ENCODE data around the gene FAM200B. TPM values are rescaled to one million over a fixed set of nuclear protein-coding genes. Genes with fewer than 3 reads are reported as not detected.

FAM200B gene
- total RNA-seq: 10 to 100 TPM; 27.3 to 32.2 TPM

DNA sequence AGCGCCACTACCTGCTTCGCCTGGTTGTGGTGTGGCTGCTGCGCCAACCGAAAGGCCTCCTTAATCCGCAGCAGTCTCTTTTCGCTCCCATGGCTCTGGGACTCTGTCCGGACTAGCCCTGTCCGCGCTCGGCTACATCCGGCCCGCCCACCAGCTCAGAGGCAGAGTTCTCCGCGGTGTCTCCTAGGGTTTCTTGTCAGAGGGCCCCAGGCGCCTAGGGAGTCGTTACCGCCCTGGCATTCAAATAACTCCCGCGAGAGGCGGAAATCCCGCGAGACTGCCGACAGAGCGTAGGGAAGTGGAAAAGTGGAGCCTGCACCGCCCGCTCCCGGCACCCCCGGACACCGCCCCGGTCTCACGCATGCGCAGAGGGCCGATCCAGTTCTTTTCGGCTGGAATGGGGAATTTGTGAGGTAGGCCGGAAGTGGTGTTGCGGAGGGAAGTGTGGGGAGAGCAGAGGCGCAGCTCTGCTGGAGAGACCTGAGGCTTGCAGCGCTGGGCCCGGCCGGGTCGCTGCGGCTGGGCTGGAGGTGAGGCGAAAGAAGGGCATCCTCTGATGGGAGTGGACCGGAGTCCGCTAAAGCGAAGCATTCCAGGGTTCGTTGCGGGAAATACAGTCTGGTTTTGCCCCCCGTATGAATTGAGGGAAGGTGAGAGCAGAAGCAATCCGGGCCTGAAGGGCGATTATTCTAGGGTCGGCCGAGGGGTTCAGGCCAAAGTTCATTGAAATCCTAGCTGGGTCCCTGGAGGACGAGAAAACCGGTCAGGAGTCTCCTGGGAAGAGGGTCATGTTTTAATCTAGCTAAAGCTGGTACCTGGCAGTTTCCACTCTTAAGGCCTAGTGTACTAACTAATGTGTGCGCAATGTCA is at the start of gene FAM200B:
FAM200B (plus strand) TSS at position 456 of the 870 bp plus-strand sequence. CDS start 5,151 bp downstream, outside the sequence.
- H3K27ac ChIP-seq: peak within 1 kb of the TSS; percentile 95
- DNase-seq: peak; percentile 100
- H3K4me1 ChIP-seq: peaks cover 5% of the 10 kb centered on the region

DNA sequence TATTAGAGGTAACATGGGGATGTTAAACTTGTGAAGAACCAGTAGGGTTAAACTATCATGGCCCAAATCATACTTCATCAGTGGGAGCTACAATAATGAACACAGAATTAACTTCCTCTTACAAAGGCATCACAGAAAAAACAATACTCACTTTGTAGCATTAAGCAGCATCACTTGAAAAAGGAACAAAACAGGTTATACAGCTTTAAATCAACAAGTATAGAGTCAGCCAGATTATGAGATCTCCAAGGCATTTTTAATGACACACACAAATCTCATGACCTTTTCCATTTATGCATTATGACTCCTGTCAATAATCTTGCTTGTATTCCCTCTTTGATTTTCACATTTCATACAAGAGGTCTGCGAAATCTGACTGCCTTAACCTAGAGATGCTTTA is 44.8 kb upstream of the FAM200B start:
- peaks cover 3% of the 10 kb centered on the region for H3K36me3 ChIP-seq
- TF ChIP-seq, protein P1, sequence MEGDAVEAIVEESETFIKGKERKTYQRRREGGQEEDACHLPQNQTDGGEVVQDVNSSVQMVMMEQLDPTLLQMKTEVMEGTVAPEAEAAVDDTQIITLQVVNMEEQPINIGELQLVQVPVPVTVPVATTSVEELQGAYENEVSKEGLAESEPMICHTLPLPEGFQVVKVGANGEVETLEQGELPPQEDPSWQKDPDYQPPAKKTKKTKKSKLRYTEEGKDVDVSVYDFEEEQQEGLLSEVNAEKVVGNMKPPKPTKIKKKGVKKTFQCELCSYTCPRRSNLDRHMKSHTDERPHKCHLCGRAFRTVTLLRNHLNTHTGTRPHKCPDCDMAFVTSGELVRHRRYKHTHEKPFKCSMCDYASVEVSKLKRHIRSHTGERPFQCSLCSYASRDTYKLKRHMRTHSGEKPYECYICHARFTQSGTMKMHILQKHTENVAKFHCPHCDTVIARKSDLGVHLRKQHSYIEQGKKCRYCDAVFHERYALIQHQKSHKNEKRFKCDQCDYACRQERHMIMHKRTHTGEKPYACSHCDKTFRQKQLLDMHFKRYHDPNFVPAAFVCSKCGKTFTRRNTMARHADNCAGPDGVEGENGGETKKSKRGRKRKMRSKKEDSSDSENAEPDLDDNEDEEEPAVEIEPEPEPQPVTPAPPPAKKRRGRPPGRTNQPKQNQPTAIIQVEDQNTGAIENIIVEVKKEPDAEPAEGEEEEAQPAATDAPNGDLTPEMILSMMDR (IDR thresholded peaks at IDR 0.05): no peak
- no peak for DNase-seq
- no peaks in the 10 kb centered on the region for H3K27me3 ChIP-seq
- no peak overlapping the region for H3K27ac ChIP-seq
- no peak overlapping the region for H3K4me3 ChIP-seq
- H3K4me1 ChIP-seq: no peaks in the 10 kb centered on the region
- intact Hi-C loops (cut with DNase I): no loop called here
- H3K9me3 ChIP-seq: no peaks in the 10 kb centered on the region
- H3K9ac ChIP-seq (ENCODE audit: low read depth in 2 of 2, low read length in 2 of 2): no peak overlapping the region

More for the DNA sequence above, at the start of gene FAM200B:
- H3K9me3 ChIP-seq: no peaks in the 10 kb centered on the region
- H3K27me3 ChIP-seq: no peaks in the 10 kb centered on the region
- intact Hi-C loops (cut with DNase I): no loop called here
- peak within 1 kb of the TSS; percentile 65 for H3K4me3 ChIP-seq
- TF ChIP-seq, protein P1 (IDR thresholded peaks at IDR 0.05): no peak
- no peaks in the 10 kb centered on the region for H3K36me3 ChIP-seq
- peak within 1 kb of the TSS; percentile 85 to 97 for H3K9ac ChIP-seq (ENCODE audit: low read depth in 2 of 2, low read length in 2 of 2)

DNA sequence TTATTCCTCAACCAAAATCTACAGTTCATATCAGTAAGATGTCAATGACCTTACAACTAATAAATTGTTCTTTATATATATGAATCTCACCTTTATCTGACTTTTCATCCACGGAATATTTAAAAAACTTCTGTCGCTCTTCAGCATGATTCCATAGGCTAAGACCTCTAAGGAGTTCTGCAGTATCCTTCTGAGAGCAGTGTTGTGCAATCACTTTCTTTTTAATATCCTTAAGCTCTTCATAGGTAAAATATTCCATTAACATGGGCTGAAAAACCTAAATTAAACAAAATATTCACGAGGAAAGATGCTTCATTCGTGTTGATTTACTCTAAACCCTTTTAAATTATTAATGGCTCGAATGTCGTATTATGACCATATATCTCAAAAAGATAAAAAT is 43.2 kb upstream of the FAM200B start:
- DNase-seq: no peak
- TF ChIP-seq, protein P1 (IDR thresholded peaks at IDR 0.05): no peak
- Histone ChIP-seq H3K9me3 (no peaks in the 10 kb centered on the region), H3K9ac (ENCODE audit: low read depth in 2 of 2, low read length in 2 of 2) (no peak overlapping the region), H3K27ac (no peak overlapping the region), H3K4me3 (no peak overlapping the region), H3K27me3 (no peaks in the 10 kb centered on the region), H3K4me1 (no peaks in the 10 kb centered on the region), H3K36me3 (peaks cover 3% of the 10 kb centered on the region)
- intact Hi-C loops (cut with DNase I): no loop called here

DNA sequence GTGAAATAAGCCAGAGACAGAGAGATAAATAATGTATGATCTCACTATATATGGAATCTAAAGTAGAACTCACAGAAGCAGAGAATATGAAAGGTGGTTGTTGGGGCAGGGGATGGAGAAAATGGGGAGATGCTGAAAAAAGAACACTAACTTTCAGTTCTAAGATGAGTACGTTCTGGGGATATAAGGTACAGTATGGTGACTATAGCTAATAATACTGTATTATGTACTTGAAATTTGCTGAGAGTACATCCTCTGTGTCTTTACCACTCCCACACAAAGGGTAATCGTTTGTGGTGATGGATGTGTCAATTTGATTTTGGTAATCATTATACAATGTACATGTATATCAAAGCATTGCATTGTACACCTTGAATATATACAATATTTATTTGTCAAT is 33.0 kb upstream of the FAM200B start:
- H3K9ac ChIP-seq (ENCODE audit: low read depth in 2 of 2, low read length in 2 of 2): no peak overlapping the region
- no peaks in the 10 kb centered on the region for H3K36me3 ChIP-seq
- H3K9me3 ChIP-seq: no peaks in the 10 kb centered on the region
- H3K4me1 ChIP-seq: peaks cover 8% of the 10 kb centered on the region
- H3K27ac ChIP-seq: no peak overlapping the region
- DNase-seq: no peak
- no peaks in the 10 kb centered on the region for H3K27me3 ChIP-seq
- TF ChIP-seq, protein P1 (IDR thresholded peaks at IDR 0.05): no peak
- intact Hi-C loops (cut with DNase I): loop anchor here (10.0 kb wide), 1 partner anchor 164 kb away; no protein-coding TSS in a partner anchor
- H3K4me3 ChIP-seq: no peak overlapping the region

DNA sequence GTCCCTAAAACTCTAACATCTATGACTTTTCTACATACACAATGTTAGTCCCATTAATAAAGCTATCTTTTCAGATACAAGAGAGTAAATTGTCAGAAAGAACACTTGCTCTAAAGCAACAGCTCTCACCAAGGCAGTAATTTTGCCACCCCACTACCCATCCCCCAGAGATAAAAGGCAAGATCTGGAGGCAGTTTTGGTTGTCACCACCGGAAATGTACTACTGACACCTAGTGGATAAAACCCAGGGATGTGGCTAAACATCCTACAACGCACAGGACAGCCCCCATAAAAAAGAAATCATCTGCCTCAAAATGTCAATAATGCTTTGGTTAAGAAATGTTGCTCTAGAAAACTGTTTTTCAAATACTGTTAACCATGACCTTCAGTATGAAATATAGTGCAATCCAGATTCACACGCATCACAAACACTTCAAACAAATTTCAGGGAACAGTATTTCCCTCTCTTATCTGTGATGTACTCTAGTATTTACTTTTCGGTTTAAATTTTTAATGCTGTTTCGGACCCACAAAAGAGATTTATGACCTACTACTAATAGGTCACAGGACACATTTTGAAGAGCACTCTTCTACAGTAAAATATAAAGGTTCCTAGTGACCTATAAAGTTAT is 31.6 kb upstream of the FAM200B start:
- peak; percentile 52 for DNase-seq
- H3K9ac ChIP-seq (ENCODE audit: low read depth in 2 of 2, low read length in 2 of 2): no peak overlapping the region
- no peak overlapping the region for H3K27ac ChIP-seq

More for the DNA sequence above, 31.6 kb upstream of the FAM200B start:
- intact Hi-C loops (cut with DNase I): loop anchor here (10.0 kb wide), 1 partner anchor 165 kb away; no protein-coding TSS in a partner anchor
- H3K4me1 ChIP-seq: peaks cover 8% of the 10 kb centered on the region
- H3K27me3 ChIP-seq: no peaks in the 10 kb centered on the region
- no peak overlapping the region for H3K4me3 ChIP-seq
- no peaks in the 10 kb centered on the region for H3K36me3 ChIP-seq
- no peaks in the 10 kb centered on the region for H3K9me3 ChIP-seq
- TF ChIP-seq, protein P1 (IDR thresholded peaks at IDR 0.05): peak; percentile 62

Data from colonic mucosa (tissue), 4 donors.